Urothelium cell line (cell line): Measurements from ENCODE around the gene NPRL2.
"Not testable (repeated sequence)": the region's sequence is repeated elsewhere in the genome, so short reads cannot be mapped to it uniquely, and the experiment has no call there.

Source experiments
- DNase-seq: peaks from one replicate; pipeline ENCODE4 v3.0.0; 2011; ENCODE audit warnings: low spot score, mixed read lengths
- FAIRE-seq: peaks from 2 replicates; lab custom pipeline; 2011; peaks lifted over from hg19 to GRCh38; lab: Jason Lieb, UNC

Gene NPRL2

DNA sequence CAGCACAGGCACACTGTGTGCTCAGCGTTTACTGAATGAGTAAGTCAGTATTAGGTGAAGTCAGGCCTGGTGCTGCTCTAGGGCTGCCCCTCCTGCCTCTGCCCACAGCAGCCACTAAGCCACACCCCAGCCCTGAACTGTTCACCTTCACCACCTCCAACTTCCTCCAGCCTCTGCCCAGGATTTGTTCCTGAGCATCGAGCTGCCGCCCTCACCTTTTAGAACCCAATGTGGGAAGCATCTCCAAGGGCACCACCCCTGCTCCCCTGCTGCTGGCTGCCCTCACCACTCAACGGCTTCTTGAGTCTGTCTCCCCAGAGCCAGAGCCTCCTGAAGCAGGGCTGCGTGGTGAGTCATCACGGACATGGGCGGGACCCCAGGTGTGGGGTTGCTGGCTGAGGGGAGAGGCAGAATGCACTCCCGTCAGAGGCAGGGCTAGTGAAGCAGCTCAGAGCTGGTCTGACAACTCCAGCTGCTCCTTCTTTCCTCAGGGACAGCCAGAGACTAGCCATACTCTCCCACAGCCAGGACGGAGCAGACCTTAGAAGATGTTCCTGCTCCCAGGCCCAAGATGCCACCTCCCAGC is 33.8 kb downstream of the NPRL2 start:
- FAIRE-seq (peak; percentile 94), DNase-seq (peak; percentile 90)

GRCh38 chr3:50314816-50315215 is 35.8 kb downstream of the NPRL2 start:
- DNase-seq (no peak), FAIRE-seq (no peak)

DNA sequence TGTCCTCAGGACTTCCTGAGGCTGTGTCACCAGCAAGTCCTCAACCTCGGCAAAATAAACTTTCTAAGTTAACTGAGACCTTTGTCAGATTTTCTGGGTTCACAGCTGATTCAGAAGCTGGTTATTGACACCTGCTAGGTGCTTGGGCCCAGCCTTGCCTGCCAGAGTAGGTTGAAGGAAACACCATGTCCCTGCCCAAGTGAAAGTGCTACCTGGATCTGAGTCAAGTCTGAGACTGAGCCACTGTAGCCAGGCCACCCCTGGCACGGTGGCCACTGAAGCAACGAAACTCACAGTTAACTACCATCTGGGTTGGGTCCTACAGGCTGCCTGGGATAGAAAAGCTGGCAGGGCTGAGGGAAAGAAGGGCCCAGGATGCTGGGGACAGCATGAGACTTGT is 36.2 kb downstream of the NPRL2 start:
- DNase-seq (no peak), FAIRE-seq (no peak)

GRCh38 chr3:50312041-50312440 is 38.5 kb downstream of the NPRL2 start:
- DNase-seq, FAIRE-seq: not testable (repeated sequence)

GRCh38 chr3:50304601-50305000 is 46.0 kb downstream of the NPRL2 start:
- DNase-seq (no peak), FAIRE-seq (no peak)

DNA sequence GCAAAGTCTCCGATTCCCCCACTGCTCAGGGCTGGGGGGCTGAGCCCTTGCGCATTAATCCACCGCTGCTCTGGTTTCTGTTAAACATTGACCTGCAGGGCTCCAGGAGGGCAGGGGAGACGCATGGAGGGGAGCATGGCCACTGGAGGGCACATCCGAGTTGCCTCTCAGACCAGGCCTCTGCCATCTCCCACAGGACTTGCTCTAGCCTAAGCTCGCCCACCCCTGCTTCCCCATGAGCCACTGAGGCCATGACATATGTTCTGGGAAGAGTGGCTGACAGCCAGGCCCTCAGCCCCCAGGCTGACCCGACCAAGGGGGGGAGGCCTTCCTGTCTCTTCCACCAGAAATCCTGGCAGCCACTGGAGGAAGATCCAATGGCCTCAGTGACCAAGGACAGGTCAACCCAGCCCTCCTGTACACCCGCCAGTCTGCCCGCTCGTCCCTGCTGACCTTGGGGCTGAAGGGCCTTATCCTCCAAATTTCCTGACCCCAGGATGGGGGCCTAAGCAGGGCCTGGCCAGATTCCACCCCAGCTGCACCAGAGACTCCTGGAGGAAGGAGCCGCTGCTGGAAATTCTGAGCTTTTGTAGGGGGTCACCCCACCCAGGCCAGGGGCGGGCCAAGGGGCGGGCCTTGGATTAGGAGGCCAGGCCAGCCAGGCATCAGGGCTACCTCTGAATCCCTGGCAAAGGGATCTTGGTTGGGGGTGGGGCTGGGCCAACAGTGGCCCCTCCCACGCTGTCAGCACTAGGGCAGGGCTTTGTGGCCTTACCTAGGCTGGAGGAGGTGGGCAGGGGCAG is 47.4 kb downstream of the NPRL2 start, which contains the start of gene HYAL1:
TSS of gene HYAL1 (minus strand) at position 562 of the 803 bp plus-strand sequence. CDS start 618 bp downstream, outside the sequence.
- FAIRE-seq = no peak
- DNase-seq = no peak

DNA sequence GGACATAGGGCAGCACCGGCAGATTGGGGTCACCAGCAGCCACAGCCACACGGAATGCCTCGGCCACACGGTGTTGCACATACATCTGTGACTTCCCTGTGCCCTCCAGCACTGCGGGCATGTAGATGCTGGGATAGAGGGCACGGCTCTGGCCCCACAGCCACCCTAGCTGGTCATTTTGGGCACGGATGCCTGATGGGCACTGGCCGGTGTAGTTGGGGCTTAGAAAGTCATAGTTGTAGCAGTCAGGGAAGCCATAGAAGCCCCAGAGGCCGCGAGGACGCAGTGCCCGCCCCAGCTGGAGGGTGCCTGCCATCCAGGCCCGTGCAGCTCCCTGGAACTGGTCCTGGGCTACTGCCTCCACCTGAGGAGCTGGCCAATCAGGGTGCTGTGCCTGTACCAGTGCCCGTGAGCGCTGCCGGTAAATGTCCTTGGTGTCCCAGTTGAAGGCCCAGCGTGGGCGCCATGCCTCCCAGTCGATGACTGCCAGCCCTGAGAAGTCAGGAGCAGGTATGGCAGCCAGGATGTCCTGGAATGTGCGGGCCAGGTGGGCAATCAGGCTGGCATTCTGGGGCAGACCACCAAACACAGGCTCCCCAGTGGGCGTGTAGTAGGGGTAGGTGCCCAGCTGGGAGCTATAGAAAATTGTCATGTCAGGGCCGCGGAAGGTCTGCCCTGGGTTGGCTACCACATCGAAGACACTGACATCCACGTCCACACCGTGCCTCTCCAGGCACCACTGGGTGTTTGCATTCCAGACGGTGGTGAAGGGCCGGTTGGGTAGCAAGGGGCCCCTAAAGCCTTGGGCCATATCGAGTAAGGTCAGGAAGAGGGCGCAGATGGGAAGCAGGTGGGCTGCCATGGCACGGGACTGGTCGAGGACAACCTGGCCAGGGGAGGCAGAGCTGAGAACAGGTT is 48.2 kb downstream of the NPRL2 start:
- DNase-seq (no peak), FAIRE-seq (no peak)

DNA sequence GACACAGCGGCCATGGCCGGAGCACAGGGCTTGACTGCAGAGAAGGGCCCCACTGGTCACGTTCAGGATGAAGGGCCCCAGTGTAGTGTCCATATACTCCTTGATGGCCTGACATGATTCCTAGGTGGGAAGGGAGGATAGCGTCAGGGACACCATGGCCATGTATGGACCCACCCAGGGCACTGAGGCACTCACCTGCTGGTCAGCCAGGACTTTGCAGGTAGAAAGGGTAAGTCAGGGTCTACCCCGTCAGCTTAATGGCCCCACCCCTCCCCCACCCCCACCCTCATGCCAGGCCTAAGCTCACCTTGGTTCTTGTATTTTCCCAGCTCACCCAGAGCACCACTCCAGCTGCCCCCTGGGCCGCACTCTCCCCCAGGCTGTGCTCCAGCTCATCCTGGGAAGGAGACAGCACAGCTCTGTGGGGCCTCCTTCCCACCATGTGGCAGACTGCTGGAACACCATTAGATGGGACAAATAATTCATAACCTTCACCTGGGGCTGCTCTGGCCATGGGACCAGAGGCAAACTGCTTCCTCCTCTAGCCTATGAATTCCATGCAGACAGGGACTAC is 49.8 kb downstream of the NPRL2 start:
- DNase-seq = no peak
- no peak for FAIRE-seq

DNA sequence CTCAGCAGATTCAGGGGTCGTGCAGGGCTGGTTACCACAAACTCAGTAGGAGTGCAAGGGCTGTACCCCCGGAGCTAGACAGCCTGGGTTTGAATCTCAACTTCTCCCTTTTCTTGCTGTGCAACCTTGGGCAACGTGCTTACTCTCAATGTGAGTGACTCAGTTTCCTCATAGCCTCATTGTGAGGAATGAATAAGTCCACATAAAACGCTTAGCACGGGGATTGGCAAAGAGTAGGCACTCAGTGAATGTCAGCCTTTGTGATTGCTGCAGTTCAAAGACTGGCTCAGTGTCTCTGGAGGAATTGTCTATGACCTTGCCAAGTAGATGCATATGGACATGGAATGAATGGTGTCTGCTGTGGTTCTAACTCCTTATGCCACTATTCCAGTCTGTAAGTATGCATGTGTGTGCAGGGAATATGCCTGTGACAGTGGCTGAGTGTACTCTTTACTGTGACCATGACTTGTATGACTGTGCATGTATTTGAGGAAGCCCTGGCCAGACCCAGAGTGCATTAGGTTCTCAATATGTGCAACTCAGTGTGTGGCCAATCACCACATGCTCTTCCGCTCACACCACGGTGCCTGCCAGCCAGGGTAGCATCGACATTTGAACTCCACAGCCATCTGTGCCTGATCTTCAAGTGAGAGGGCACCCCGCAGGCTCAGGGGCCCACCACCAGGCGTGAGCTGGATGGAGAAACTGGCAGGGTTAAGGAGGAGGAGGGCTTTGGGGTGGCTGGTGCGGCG is 50.5 kb downstream of the NPRL2 start:
- peak; percentile 20 for FAIRE-seq
- no peak for DNase-seq

- DNase-seq = no peak
- FAIRE-seq = no peak
Observed at GRCh38 chr3:50299638-50299928, 51.0 kb downstream of the NPRL2 start.

- DNase-seq = peak; percentile 99
- peak; percentile 92 for FAIRE-seq
Observed at GRCh38 chr3:50298836-50299637, 51.5 kb downstream of the NPRL2 start, which contains the start of the genes HYAL3 and NAA80. Gene HYAL3 (minus strand): TSS chr3:50299405. CDS start chr3:50295602, 3,803 bp downstream. Gene NAA80 (minus strand): TSS chr3:50299405. CDS start chr3:50297463, 1,942 bp downstream.

DNA sequence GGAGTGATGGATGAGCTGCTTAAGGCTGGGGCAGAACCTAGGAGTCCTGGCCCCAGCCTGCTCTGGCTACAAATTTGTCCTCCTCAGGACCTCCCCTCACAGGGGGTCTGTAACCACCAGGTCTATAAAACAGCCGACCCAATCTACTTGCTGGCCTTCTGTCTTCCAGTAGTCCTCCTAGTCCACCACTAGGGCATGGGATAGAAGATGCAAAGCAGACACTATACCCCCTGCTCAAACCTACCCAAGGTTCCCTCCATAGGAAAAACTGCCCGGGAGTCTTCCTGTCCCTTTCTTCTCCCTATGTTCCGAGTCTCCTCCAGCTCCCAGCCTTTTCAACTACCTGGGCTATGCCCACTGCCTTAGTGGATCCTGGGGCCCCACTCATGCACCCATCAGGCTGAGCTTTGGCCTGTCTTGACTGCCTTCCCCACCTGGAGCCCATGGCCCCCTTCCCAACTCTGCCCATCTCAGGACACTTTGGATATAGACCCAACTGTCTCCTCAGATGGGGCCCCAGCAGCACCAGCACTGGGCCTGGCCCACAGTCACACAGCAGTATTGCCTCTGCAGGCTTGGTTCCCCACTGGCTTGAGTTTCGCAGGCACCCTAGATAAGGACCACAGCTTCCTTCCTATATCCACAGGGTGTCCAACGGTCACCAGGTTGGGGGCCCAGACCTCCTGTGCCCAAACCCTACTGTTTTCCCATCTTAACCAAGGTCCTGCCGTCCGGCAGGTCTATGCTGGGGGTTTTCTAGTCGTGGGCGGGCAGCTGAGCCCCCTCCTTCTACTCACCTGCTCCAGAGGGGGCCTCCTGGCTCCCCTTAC is 52.5 kb downstream of the NPRL2 start:
- DNase-seq = no peak
- no peak for FAIRE-seq

DNA sequence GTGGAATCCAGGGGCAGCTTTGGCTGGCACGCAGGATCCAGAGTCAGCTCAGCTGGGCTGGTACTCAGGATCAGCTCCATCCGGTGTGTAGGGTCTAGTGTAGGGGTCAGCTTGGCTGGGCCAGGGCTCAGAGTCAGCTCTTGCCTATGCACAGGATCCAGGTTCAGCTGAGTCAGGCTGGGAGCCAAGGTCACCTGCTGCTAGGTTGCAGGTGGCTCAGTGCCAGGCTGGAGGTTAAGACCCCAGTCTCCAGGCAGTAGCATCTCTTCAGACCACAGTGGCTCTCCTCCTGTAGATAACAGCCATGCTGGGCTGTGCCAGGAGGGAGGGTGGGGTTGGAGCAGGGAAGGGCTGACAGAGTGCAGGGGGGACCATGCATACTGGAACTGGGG is 53.2 kb downstream of the NPRL2 start:
- FAIRE-seq (no peak), DNase-seq (no peak)
